ENCODE data around the gene CEP152. TPM values are rescaled to one million over a fixed set of nuclear protein-coding genes. Genes with fewer than 3 reads are reported as not detected.

Gene CEP152
- total and polyA plus RNA-seq, 9 of the 15 experiments (the other 6 are each of a cell fraction or from before 2014, with no cell fraction given): 9.9 to 43.0 (median 23.6) TPM

DNA sequence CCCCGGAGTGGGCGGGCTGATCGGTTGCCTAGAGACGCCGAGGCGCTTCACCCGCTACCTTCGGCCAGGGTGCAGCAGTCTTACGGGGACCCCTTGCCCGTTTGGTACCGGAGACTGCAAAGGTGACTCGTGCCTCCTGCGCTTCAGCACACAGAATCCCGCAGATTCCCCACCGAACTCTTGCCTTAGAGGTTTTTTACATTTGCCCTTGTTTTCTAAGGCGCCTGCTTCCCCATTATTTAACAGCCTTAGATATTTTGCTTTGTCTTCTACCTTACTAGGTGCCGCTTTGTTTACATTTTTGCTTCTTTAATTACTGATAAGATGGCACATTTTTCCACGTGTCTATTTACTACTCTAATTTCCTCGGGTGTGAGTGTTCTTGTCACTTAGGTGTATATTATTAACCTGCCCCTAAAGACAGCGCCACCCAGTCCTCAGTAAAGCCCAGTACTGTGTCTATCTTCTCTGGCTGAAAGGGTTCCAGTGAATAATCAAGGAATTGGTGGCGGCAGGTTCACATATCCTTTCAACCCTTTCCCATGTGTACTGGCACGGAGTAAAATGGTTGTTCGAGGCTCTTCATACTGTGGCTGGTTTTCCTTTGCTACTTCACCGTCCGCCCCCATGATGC is 573 bp upstream of the CEP152 start:
- ChIA-PET POLR2A (interaction anchor here (0.6 to 1.5 kb wide), 7 partner anchors 9 to 1193 kb away, joined by 3 to 7 read pairs (median 3); no protein-coding TSS in a partner anchor), CTCF (ENCODE audit: low intra/inter-chr PET ratio) (interaction anchor here (1.1 kb wide), 1 partner anchor 453 kb away, joined by 3 read pairs; no protein-coding TSS in a partner anchor)
- Histone ChIP-seq H3K9me3 (replicated peaks; ENCODE audit: control insufficient read depth, insufficient read depth, low read depth, low read length) (no peaks in the 10 kb centered on the region), H4K20me1 (replicated peaks; ENCODE audit: control insufficient read depth, insufficient read depth, low read length) (no peaks in the 10 kb centered on the region), H3K27me3 (ENCODE audit: control insufficient read depth in 2 of 2, insufficient read depth in 2 of 2, low read length in 2 of 2) (no peaks in the 10 kb centered on the region), H3K36me3 (ENCODE audit: control insufficient read depth, insufficient read depth, low read length) (peaks cover 2% of the 10 kb centered on the region; the same call in 1 of the 3 replicates), H3K27ac (ENCODE audit: extremely low read depth, low read depth, low read length) (no peak overlapping the region), H3K9me1 (ENCODE audit: control insufficient read depth, insufficient read depth, low read length) (no peaks in the 10 kb centered on the region), H2AFZ (ENCODE audit: low read depth, low read length) (peak overlapping the region; percentile 93), H3K9ac (ENCODE audit: insufficient read depth in 1 of 2, low read depth in 2 of 2, low read length in 2 of 2) (peak overlapping the region; percentile 53 to 89), H3K79me2 (ENCODE audit: control insufficient read depth, insufficient read depth, low read length) (peaks cover 43% of the 10 kb centered on the region), H3K4me2 (ENCODE audit: insufficient read depth, low read length) (peak overlapping the region; percentile 89), H3K4me3 (peak overlapping the region; percentile 80), H3K4me1 (replicated peaks in 1 of 2; ENCODE audit: control insufficient read depth in 2 of 2, insufficient read depth in 2 of 2, low read length in 2 of 2) (peaks cover 5 to 8% of the 10 kb centered on the region in 2 experiments; a peak in 3 of 5 replicates)
- DNase-seq (ENCODE audit: extremely low read depth in 1 of 4, low spot score in 3 of 4) (peak; percentile 27 to 39 (median 30)), ATAC-seq (peak; percentile 40), FAIRE-seq (peak; percentile 73)
- in situ Hi-C loops (cut with MboI) (loop anchor here (25.0 kb wide), 1 partner anchor 449 kb away; no protein-coding TSS in a partner anchor), intact Hi-C loops (cut with micrococcal nuclease) (loop anchor here (5.0 kb wide), 1 partner anchor 46 kb away; no protein-coding TSS in a partner anchor)
- BruUV-seq (replicated peaks): no TSS peak
- whole genome bisulfite sequencing (ENCODE audit: insufficient coverage, low coverage, missing lambda C conversion rate): 12% methylated on average over 25 of the region's 25 CpGs
- 0 out of 4 replicates have a peak, but pooled peaks of 1 of the 2 experiments have one; percentile 13 for TF ChIP-seq NRF1 (conservative IDR thresholded peaks at IDR 0.05 in 1 of 2, IDR thresholded peaks at IDR 0.05 in 1 of 2)
- TF ChIP-seq ZNF764 (CRISPR knock-in tag; IDR thresholded peaks at IDR 0.05; ENCODE audit: low read depth): no peak
- TF ChIP-seq RBM39 (optimal IDR thresholded peaks at IDR 0.05; ENCODE audit: low read depth, low read length): no peak
- TF ChIP-seq BMI1 (IDR thresholded peaks at IDR 0.05; ENCODE audit: low read length): peak; percentile 83
- TF ChIP-seq ZNF134 (CRISPR knock-in tag; conservative IDR thresholded peaks at IDR 0.05): no peak
- TF ChIP-seq RBFOX2 (IDR thresholded peaks at IDR 0.05; ENCODE audit: low read depth, low read length): no peak
- no peak for TF ChIP-seq LEF1 (IDR thresholded peaks at IDR 0.05)
- no peak for TF ChIP-seq ILK (tag; IDR thresholded peaks at IDR 0.05; ENCODE audit: borderline replicate concordance, low read depth)
- TF ChIP-seq RFX1 (IDR thresholded peaks at IDR 0.05): peak; percentile 98
- TF ChIP-seq NEUROD1 (IDR thresholded peaks at IDR 0.05; ENCODE audit: borderline replicate concordance, low read depth, low read length, partially characterized antibody): no peak
- TF ChIP-seq ELF4 (CRISPR knock-in tag; IDR thresholded peaks at IDR 0.05): no peak
- TF ChIP-seq, protein P1, sequence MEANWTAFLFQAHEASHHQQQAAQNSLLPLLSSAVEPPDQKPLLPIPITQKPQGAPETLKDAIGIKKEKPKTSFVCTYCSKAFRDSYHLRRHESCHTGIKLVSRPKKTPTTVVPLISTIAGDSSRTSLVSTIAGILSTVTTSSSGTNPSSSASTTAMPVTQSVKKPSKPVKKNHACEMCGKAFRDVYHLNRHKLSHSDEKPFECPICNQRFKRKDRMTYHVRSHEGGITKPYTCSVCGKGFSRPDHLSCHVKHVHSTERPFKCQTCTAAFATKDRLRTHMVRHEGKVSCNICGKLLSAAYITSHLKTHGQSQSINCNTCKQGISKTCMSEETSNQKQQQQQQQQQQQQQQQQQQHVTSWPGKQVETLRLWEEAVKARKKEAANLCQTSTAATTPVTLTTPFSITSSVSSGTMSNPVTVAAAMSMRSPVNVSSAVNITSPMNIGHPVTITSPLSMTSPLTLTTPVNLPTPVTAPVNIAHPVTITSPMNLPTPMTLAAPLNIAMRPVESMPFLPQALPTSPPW (CRISPR knock-in tag; IDR thresholded peaks at IDR 0.05): no peak
- TF ChIP-seq, protein P2, sequence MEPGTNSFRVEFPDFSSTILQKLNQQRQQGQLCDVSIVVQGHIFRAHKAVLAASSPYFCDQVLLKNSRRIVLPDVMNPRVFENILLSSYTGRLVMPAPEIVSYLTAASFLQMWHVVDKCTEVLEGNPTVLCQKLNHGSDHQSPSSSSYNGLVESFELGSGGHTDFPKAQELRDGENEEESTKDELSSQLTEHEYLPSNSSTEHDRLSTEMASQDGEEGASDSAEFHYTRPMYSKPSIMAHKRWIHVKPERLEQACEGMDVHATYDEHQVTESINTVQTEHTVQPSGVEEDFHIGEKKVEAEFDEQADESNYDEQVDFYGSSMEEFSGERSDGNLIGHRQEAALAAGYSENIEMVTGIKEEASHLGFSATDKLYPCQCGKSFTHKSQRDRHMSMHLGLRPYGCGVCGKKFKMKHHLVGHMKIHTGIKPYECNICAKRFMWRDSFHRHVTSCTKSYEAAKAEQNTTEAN (CRISPR knock-in tag; IDR thresholded peaks at IDR 0.05): no peak
- no peak for TF ChIP-seq TAF9B (IDR thresholded peaks at IDR 0.05; ENCODE audit: partially characterized antibody)
- no peak for TF ChIP-seq MCM5 (IDR thresholded peaks at IDR 0.05; ENCODE audit: low read depth)
- TF ChIP-seq, protein P3, sequence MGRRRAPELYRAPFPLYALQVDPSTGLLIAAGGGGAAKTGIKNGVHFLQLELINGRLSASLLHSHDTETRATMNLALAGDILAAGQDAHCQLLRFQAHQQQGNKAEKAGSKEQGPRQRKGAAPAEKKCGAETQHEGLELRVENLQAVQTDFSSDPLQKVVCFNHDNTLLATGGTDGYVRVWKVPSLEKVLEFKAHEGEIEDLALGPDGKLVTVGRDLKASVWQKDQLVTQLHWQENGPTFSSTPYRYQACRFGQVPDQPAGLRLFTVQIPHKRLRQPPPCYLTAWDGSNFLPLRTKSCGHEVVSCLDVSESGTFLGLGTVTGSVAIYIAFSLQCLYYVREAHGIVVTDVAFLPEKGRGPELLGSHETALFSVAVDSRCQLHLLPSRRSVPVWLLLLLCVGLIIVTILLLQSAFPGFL (CRISPR knock-in tag; IDR thresholded peaks at IDR 0.05): no peak
- TF ChIP-seq CHCHD3 (CRISPR knock-in tag; IDR thresholded peaks at IDR 0.05): no peak
- no peak for TF ChIP-seq POLR2G (IDR thresholded peaks at IDR 0.05; ENCODE audit: low read depth, low read length)
- 0 out of 2 replicates have a peak, but pooled peaks have one; percentile 11 for TF ChIP-seq MTA3 (IDR thresholded peaks at IDR 0.05; ENCODE audit: borderline replicate concordance)
- TF ChIP-seq L3MBTL2 (IDR thresholded peaks at IDR 0.05): no peak
